TTC549 (cell line): ENCODE results near the gene DHRS1.

Source experiments
- FAIRE-seq: peaks from 2 replicates; lab custom pipeline; 2012; peaks lifted over from hg19 to GRCh38; lab: Jason Lieb, UNC

DHRS1 gene

DNA sequence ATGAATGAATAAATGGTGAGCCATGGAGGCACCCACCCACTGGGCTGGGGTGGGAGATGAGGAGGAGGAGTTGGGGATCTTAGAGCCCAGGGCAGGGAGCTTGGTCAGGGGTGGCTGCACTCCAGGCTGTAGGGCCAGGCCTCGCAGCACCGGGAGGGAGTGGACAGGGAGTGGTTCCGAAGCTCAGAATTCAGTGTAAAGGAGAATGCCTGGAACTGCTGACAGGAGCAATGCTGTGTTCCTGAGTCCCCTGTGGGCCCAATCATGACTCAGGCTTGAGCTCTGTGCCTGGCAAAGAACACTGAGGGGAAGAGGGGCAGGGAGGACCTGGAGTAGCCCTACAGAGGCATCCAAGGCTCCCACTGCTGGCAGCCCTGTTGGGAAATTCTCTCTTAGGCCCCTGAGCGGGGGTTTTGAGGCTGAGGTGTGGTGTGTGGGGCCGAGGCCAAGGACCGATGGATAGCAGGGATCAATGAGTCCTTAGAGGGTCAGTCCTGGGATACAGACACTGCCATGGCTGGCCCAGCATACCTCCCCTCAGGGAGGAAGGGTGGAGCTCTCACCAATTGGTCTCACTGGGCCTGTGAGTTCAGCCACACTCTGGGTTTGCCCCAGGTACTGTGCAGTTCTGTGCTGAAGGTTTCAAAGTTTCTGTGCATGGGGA lies 18.7 kb downstream of the DHRS1 start:
- FAIRE-seq, result no peak

DNA sequence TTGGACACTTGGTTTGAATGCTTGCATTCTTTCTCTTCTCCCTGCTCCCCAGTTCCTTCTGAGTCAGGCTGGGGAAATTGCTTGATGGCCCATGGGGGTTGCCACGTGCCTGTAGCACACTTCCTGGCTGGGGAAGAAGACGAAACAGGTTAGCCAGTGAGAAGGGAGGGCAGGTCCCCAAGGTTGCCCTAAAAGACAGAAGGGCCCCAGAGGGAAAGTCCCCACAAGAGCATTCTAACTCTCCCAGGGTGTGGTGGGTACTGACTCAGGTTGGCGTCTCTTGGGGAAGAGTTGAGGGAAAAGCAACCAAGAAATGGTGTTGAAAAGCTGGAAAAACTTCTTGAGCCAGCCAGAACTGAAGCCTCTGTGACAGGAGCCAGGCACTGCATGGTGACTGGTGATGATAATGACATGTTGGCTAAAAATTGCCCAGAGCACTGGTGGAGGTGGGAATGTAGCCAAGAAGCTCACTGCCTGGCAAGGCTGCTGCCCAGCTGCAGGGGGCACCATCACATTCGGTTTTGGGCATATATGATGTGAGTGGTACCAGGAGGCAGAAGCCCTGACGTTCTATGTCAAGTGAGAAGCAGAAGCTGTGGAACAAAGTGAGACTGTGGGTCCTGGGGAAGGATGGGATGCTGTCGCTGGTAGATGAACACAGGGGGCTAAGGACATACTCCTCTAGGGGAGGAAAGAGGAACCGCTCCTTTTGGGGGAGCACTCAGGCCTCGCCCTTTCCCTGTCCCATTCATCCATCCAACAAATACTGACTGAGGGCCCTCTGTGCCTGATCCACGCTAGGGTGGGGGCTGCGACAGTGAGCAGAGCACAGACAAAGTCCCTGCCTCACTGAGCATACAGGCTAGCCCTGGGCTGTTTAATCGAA lies 20.0 kb downstream of the DHRS1 start:
- no peak for FAIRE-seq

DNA sequence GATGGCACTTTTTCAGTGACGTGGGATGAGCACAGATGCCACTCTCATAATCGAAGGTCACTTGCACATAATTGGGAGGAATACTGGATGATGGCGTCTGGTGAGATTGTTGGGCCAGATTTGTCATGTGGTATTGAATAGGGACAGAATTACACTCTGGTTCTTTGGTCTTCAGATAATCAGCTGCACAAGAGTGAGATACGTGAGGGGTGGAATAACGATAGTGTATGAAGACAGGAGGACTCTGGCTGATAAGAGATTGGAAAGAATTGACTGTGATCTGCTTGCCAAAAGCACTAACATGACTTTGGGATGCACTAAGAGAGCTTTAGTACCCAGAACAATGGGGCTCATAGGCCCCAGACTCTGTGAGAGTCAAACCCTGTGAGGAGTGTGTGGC lies 21.2 kb downstream of the DHRS1 start:
- no peak for FAIRE-seq

DNA sequence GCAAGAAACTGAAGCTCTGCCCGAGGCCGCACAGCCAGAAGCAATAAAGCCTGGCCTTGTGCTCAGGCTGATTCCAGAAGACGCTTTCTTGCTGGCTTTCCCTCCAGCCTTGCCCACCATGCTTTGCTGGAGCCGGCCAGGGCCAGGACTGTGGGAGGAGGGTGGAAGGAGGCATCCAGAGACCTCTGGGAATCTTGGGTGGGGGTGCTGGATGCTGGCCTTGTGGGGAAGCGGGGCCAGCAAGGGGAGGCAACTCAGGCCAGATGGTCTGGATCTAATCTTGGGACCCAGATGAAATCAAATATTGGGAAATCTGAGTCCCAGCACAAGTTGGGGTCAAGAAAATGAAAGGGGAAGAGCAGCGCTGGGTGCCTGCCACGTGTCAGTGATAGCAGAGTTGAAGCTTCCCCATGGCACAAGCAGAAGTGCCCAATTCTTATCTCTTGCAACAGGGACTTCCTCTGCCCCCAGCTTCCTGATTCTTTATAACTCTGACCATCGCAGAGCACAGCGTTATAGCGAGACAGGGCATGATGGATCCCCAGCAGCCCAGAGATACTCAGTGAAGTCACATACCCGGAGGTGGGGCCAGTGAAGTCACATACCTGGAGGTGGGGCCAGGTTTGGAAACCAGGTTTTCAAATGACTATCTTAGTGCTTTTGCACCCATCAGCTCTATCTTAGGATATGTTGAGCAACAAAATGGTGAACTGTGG lies 21.8 kb downstream of the DHRS1 start:
- no peak for FAIRE-seq

DNA sequence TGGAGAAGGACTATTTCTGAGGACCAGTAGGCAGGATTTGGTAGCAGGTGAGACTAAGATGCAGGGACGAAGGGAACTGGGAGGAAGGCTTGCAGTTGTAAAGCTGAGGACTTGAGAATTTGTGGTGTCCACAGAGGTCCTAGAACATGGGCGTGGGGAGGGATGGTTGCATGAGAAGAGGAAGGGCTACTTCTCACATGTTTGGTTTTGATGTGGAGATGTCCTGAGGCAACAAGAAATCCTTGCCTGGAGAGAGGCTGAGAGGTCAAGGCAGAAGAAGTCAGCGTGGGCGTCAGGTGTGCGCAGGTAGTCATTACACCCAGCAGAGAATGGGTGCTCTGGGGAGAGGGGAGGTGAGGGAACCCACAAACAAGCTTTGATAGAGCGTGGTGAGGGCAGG lies 22.5 kb downstream of the DHRS1 start:
- no peak for FAIRE-seq

DNA sequence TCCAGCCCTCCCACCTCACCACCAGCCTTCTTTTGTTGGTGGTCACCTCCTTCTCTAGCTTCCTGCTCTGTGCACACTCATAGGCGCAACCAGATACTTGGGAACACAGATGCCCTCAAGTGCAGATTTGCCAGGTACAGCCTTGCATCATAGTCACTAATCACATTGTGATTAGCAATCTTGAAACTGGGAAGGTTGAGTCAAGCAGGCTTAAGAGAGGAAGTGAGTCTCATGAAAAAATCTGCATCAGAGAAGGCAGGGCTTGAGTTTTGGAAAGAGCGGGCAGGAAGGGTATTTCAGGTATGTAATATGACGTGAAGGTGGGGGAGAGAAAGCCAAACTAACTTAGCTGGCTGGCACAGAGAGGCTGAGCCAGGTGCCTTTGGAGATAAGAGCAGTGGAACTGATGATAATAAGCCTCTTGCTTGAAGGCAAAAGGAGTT lies 25.5 kb downstream of the DHRS1 start:
- FAIRE-seq, result no peak

DNA sequence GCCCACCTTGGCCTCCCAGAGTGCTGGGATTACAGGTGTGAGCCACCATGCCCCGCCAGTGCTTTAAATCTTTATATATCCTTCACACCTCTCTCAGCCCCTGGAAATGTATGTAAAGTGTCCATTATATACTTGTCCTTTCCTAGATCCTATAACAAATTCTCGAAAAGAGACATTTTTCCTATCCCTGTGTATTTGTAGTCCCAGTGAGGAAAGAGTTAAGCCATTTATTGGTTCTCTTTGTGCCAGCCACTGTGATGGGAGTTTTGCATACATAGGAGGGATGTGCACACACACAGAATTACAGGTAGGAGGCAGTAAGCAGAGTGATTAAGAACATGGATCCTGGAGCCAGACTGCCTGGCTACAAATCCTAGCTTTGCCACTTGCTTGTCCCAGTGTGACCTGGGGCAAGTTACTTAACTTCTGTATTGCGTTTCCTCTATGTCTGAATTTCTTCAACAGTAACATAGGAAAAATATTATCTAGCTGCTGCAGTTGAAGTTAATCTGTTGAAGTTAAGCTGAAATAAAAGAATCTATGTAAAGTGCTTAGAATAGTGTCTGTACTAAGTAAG lies 26.1 kb downstream of the DHRS1 start:
- no peak for FAIRE-seq

DNA sequence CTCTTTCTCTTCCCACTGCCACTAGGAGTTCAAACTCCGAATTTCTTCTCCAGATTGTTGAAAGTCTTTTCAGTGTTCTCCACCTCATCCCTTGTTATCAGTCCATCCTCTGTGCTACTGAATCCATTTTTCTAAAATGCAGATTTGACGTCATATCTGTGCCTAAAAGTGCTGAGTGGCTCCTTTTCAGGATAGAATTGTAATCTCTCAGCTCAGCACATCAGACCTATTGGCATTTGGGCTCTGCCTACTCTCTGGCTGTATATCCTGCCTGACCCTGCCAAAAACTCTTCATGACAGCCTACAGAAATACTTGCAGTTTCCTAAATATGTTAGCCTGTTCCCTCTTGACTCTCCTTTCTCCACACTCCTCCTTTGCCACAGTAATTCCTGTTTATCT lies 27.1 kb downstream of the DHRS1 start:
- FAIRE-seq, result no peak

DNA sequence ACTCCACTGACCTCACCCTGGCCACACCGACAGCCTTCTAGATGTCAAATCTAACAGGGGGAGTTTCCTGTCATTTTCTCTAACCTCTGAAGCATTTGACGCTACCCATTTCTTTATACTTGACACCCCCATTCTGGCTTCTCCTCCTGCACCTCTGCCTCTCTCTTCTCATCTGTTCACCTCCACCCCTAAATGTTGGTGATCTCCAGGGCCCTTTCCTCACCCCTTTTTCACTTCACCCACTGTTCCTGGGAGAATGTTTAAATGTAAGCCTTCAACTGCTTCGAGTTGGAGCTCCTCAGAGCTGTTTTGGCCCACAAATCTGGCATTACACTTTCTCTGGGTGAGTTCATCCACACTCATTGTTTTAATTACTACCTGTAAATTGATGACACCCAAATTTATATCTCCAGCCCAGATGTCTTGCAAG lies 27.7 kb downstream of the DHRS1 start:
- FAIRE-seq, result no peak

DNA sequence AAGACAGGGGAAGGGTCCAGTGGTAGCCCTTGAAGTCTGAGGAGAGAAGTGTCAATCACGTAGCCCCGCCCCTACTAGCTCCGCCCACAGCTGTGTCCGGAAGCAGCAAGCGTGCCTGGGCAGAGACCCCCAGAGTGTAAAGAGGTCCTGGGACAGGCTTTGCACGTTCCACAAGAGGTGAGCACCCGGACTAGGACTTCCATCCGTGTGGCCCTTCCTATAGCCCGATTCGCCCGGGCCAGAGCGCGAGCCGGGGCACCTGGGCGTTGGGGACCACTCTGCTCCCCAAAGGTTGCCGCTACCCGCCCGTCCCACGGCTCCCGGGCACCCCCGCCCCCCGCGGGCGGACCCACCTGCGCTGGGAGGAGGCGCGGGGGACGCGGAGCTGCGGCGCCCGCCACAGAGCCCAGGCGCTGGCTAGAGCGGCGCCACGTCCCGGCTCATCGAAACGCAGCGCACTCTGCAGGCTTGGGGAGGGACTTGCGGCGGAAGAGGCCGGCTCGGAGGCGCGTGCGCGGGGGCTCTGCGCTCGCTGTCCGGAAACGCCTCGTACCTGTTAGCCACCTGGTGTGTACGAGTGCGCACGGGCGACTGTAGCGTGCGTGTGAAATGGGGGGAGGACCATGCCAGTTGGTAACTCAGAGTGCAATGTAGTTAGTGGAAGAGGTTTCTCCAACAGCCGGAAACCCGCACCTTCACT lies 28.3 kb downstream of the DHRS1 start, which contains the start of gene RABGGTA:
TSS of gene RABGGTA (minus strand) at position 464 of the 700 bp plus-strand sequence. CDS start 482 bp downstream, outside the sequence.
- FAIRE-seq, result no peak

DNA sequence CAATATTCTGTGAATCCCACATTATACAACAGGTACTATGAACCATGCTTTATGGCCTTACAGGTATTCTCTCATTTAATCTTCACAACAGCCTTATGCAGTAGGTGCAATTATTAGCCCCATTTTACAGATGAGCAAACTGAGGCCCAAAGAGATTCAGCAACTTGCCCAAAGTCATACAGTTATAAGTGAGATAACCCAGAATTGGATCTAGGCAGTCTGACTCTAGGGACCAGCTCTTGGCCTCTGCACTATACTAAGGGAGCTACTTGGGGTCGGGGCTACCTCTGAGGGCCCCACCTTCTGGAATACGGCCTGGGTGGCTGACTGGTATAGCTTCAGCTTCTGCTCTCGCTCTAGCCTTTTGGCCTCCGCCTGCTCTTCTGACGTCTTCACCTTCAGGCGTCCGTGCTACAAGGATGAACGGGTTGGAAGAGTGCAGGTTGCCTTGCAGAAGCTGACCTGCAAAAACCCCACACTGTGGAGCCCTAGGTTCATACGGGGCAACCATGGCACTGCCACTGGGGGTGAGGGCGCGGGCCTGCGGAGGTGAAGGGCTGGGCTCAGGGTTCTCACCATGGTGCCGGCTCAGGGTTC lies 28.9 kb downstream of the DHRS1 start:
- no peak for FAIRE-seq

DNA sequence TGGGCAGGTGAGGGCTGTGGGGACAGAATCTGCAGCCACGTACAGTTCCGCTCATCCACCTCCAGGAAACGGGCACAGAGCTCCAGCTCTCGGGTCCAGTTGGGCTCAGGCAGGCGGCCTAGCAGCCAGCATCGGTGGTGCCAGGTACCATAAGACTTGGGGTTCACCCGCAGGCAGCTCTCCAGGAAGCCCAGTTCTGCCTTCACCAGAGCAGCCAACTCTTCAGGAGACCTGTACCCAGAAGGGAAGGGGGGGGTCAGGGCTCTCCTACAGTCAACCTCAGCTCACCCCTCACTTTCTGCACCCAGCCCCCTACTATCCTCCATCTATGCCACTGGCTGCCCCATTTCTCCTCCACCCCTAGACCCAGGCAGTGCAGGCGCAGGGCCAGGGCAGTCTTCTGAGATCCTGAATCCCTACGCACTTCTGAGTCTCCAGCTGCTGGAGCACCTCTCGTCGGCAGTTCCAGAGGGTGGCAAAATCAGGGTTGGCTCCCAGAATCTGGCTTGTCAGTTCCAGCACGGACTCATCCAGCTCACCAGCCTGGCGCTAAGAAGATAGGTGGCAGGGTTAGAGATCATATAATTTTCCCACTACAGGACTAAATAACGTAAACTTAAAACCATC lies 29.6 kb downstream of the DHRS1 start:
- no peak for FAIRE-seq

DNA sequence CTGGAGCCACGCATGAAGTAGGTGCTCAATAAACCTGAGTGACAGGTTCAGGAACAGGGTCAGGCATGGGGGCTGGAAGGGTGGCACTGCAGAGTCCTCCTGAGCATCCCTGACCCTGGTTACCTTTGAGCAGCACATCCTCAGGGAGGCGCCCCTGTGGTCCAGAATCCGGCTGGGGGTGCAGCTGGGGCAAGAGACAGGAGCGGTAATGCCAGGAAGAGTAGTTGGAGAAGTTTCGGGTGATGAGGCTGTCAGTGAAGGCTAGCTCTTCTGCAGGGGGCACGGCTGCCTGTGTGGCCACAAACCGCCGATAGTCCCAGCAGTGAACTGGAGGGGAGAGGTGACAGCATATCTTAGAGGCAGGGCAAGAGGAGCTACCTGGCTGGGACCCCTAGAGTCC lies 30.2 kb downstream of the DHRS1 start:
- no peak for FAIRE-seq

DNA sequence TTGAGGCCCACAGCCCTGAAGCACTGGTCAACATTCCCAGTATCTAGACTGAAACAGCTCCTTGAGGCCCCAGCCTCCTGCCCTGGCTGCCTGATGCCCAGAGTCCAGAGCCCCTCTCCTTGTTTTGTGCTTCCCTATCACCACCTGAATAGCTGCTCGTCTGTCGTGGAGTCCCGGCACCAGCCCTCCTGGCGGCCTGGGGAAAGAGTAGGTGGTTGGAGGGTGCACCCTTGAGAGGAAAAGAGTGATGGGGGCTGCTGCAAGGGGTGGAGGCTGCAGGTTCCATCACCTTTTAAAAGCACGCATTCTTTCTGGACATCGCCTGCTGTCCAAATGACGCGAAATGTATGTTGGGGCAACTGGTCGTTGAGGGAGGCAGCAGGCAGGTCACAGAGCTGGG lies 31.4 kb downstream of the DHRS1 start:
- FAIRE-seq, result no peak

DNA sequence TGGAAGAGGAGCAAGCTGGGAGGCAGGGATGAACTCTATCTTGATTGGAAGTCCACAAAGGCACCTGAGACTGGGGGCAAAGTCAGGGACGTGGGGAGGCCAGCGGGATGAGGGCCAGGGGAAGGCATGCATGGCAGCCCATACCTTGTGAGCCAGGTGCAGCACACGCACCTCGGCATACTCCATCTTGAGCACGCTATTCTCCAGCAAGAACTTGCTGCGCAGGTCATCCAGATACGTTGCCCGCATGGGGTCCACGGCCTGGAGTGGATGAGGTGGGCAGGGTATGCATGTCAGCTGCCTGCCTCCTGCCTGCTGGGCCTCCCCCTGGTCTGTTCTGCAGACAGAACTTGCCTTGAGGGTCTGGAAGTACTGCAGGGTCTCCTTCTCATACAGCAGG lies 32.1 kb downstream of the DHRS1 start:
- no peak for FAIRE-seq

DNA sequence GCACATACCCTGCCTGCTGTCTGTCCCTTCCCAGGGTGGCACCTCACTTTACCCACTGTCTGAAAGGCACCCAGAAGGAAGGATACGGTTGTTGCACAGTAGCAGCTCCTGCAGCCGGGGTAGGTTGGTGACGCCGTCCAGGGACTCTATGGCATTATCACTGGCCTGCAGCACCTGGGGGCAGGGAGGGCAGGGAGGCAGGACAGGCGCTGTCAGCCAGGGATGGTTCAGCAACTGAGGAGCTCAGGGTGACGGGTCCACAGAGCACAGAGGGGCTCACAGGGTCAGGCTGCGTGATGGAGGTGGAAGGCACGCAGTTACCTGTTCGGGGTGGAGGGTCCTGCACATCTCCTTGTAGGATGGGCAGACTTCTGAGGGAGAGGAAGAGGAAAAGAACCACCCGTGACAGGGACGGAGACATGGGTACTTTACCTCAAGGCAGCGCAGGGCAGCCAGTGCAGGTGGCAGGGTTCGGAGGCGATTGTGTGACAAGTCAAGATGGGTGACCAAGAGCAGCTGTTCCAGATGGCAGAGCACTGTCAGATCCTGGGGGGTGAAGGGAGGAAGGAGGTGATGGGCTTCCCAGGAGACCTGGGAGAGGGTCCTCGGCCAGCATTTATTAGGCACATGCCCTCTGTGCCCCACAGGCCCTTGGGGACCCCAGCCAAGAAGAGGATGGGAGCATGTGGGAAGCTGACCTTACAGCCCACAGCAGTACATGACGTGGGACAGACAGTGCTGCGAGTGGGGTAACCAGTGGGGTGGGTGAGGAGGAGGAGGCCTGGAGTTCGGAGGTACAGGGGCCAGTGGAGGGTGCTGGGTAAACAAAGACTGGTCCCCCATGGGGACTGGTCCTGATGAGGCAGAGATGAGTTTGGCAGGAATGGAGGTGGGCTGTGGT lies 33.0 kb downstream of the DHRS1 start:
- no peak for FAIRE-seq

DNA sequence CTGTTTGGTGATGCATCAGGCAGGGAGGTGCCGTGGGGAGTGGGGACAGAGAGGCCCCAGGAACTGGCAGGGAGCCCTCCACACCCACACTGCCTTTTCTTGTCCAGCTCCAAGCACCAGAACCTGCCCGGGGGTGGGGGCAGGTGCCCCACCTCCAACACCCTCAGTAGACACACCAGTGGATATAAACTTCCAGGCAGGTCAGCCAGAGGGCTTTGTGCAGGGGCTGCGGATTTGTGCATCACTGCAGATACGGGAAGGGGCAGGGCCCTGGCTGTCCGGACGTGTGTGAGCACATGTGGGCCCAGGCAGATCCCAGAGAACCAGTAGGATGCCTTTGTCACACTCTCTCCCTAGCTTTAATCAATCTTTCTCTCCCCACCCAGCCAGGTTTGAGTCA lies 35.3 kb downstream of the DHRS1 start:
- no peak for FAIRE-seq

DNA sequence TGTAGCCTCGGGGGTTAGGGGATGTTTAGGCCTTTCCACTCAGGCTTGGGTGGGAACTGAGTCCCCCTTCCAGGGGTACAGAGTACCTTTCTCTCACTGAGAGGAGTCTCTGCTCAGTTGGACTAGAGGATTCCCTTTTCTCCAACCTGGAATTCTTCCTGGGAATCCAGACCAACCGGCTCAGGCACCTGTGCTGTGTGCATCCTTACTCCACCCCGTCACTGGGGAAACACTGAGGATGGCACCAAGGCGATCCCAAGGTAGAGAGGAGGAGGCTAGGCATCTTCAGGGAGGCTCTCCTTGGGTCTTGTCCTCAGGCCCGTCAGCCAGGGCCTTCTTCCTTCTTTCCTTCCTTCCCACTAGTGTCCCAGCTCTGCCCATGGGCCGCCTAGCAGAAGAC lies 35.7 kb downstream of the DHRS1 start:
- no peak for FAIRE-seq

DNA sequence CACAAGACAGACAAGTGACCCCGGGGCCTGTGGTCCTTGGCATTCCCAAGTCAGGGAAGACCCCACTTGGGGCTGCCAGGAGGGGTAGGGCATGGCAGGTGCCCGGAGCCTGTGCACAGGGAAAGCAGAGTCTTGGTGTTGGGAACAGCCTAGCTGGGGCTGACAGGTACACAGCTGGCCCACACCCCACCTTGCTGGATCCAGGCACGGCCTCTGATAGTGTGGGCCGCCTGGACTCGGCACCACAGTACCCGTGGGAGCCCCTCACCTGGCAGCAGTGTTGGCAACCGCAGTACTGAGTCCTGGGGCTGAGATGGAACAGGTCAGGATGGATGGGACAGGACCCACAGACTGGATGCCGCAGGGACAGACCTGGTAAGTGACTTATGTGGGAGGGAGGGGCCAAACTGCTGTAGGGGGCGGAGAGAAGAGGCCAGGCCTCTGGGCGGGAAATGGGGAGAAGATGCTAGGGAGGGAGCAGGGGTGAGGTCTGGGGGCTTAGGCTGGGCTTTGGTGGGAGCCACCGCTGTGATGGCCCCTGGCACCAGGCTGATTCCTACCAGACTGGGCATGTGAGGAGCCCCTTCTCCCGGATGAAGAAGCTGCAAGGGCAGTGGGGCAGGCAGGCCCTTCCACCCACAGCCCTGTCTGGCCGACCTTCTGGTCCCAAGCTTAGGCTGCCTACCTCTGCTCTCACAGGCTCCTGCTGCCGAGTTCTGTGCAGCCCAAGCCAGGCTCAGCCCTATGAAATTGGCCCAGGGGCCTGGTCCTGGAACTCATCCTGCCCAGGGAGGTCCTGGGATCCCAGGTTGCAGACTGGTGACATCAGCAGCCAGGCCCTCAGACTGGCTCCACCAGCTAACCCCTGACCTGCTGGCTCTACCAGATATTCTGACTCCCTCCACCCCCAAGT lies 36.5 kb downstream of the DHRS1 start, which contains the start of gene TGM1:
TSS of gene TGM1 (minus strand) at position 357 of the 913 bp plus-strand sequence. CDS start 825 bp downstream, outside the sequence.
- FAIRE-seq, result no peak
